ENCODE results near the gene STKLD1.

STKLD1 gene

DNA sequence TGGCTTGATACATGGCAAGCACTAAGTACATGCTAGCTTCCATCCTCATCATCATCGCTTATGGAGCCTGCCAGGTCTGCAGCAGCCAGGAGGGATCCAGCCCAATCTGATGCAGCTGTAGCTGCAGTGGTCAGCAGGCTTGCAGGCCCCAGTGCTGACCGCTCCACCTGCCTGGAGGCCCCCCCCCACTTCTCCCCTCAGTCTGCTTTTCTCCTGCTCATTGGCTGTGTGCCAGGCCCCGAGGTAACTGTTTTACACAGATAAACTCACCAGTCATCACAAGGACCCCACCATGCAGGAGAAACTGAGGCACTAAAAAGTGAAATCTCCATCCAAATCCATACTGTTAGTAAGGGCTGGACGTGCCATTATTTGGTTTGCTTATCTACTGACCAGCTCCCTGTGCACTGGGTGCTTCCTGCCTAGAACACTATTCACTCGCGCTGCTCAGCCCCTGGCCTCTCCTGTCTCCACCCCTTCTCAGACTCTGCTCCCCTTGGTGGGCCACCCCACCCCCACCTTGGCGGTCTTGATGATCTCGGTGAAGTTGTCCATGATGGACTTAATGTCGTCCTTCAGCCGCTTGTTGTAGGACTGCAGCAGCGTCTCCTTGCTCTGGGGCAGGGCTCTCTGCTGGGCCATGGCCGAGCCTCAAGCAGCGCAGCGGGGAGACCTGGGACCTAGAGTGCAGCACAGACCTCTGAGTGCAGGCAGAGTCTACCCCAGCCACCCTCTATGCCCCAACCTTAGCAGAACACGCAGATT, 30.0 kb upstream of the STKLD1 start:
- DNase-seq = no peak

DNA sequence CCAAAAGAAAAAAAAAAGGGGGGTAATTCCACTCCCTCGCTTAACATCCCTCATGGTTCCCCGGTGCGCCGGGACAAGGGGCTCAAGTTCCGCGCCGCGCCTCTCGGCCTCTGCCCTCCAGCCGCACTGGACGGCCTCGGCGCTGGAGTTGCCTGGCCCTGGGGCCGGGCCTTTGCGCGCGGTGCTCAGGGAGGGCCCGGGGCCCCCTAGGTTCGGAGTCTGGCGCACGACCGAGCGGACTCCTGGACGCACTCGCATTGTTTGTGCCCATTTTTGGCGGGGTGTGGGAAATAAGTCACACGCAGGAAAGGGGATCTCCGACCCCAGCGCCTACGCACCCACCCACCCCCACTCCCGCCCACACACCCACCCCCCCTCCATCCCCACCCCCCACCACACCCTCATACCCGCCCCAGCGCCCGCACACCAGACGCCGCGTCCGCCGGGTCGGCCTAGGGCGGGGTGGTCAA, 28.6 kb upstream of the STKLD1 start:
- DNase-seq = peak; percentile 68

DNA sequence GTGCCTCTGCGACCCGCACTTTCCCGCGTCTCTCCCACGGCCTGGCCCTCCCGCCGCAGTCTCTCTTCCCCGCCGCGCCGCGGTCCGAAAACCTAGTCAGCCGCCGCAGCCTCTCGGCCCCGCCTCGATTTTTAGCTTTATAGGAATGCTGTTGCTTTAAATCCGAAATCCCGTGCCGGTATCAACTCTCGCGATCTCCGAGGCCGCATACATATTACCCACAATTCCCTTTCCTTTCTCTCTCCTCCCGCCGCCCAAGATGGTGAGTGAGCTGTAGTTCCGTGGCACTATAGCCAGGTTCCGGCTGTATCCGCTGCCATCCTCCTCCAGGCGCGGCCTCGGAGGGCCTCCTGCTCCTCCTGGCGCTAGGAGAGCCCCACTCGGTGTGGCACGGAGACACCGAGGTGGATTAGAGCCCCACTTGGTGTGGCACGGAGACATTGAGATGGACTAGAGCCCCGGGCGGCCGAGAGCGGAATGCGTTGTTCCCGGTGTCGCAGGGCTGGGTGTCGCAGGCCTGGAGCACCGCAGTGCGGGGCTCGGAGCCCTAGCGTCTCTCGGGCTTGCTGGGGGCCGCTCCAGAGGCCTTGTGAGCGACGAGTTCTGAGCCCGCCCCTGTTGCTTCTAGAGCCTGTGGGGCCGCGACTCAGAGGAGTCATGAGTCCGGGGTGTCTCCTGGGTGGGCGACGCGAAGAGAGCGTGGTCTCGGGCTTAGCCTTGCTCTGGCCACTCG, 28.0 kb upstream of the STKLD1 start, which contains the start of the genes MED22 and RPL7A:
MED22 (minus strand) TSS at position 147 of the 733 bp plus-strand sequence. CDS start 1,469 bp downstream, outside the sequence.
RPL7A (plus strand) TSS at position 234 of the 733 bp plus-strand sequence; CDS start at position 260, 26 bp downstream.
- DNase-seq = peak; percentile 95

DNA sequence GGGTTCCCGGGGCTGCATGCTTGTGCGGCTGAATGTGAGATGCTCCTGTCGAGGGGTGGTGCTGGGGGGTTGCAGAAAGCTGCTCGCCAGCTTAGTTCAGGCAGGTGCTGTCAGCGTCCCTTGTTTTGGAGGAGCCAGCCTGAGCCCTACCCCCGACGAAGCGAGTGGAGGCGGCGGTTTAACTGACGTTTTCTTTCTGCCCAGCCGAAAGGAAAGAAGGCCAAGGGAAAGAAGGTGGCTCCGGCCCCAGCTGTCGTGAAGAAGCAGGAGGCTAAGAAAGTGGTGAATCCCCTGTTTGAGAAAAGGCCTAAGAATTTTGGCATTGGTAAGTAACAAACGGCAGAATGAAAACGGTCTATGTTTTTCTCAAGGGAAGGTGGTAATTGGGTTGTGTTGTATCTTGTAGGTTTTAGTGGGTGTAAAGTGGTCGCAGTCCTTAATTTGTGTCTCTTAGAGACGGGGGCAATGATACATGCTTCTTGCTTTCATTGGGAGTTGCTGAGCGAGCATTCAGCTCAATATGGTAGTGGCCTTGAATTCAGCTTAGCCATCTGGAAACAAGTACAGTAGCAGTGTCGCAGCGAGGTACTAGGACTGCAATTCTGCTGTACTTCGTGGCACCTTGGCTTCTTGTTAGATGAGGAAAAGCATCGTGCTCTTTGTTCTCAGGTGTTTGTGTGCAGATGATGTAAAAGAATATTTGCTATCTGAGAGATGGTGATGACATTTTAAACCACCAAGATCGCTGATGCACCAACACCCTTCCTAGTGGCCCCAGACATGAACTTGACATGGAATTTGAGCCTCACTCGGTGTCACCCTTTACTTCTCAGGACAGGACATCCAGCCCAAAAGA, 27.2 kb upstream of the STKLD1 start:
- no peak for DNase-seq

DNA sequence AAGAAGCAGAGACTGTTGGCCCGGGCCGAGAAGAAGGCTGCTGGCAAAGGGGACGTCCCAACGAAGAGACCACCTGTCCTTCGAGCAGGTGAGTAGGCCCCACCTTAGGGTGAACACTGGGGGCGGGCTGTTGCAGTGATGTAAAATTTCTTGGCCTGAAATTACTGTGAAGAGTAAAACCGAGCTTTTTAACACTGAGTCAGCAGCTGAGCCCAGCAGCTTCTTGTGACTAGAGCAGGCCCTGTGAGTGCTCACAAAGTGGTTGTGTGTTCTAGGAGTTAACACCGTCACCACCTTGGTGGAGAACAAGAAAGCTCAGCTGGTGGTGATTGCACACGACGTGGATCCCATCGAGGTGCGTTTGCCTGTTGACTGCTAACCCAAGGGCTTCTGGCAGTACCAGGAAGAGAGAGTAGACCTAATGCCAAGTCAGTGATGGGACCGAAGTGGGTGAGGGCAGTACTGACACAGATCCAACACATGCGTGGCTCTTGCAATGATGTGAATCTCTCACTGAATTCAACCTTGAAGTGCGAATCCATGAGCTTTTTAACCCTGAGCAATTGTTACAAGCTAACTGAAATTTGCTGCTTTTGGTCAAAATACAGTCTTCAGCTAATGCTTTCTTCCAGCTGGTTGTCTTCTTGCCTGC, 26.1 kb upstream of the STKLD1 start:
- DNase-seq = no peak

DNA sequence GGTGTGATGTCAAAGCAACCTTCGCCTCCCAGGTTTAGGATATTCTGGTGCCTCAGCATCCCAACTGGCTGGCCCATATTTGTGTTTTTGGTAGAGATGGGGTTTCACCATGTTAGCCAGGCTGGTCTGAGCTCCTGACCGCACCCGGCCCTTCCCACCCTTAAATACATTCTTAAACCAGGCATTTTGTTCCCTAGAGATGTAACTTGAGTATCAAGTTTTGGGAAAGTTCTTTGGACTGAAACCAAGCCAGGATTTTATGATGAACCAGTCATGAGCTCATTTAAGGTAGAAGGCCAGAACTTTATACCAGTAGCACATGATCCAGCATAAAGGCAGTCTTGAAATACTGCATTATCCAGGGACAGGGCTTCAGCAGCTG, 24.6 kb upstream of the STKLD1 start:
- no peak for DNase-seq

DNA sequence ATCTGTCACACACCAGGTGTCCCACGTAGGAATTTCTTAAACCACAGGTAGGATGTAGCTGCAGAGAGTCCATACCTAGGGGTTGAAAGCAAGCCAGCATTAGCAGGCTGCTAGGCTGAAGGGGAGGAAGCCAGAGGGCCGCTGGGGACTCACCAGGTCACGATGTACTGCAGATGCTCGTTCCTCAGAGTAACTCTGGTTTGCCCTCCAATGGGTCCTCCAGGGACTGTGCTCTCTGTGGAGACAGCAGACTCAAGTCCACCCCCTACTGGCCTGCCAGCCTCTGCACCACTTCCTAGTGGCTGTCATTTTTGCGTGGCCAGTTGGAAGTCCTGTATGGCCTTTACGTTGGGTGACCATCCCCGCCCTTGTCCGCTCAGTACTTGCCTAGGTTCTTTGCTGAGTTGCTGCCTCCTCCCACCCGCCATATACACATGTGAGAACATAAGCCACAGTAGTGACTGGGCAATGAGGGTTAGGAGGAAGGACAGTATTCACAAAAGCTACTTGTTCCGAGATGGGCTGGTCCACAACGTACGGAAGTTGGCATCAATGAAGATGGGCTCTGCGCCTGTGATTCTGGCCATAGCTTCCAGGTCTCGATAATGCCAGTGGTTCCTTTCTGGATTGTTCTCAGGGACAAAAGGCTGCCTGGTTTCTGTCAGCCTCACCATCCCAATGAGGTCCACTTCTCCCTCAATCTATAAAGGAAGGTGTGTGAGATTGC, 24.1 kb upstream of the STKLD1 start:
- peak; percentile 41 for DNase-seq

DNA sequence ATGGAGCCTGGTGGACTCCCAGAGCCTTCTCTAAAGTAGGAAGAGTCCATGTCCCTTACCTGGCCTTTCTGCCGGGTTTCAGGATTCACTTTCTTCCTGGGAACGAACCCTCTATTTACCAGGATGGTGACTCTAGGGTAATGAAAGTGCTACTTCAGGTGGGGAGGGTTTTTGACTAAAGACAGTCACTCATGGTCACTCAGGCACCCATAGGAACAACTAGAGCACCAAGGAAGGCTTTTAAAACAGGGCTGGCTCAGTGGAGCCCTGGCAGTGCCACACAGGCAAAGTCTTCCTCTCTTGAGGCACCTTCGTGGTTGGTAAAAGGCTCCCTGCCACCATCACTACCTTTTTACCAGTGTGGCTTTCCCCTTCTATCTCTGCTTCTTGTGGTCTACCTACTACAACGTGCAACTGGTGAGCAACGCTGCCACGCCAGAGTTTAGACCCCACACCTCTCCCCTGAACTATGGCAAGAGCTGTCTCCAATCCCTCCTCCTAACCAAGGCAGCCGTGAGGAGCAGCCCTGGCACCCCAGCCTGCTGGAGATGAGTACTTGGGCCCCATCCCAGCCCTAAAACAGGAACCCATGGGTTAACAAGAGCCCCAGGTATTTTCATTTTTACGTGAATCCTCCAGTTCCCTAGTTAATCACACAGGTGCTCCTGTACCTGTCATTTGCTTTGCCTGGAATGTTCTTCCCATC, 23.4 kb upstream of the STKLD1 start:
- no peak for DNase-seq

DNA sequence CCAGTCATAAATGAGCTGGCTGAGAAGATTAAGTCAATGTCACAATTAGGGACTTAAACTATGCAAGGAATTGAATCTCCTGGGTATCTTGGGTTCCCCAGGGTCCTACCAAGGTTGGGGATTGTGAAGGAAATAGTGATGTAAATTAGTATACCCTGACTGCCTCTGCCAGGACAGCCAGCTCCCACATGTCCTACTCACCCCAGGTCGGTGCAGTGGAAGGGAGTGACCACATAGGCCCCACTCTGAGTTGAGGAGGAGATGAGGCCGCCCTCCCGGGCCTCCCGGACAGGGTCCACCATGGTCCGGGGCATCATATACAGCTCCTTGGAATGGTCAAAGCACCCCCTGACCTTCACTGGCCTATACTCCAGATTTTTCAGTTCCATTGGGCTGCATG, 22.6 kb upstream of the STKLD1 start:
- no peak for DNase-seq

DNA sequence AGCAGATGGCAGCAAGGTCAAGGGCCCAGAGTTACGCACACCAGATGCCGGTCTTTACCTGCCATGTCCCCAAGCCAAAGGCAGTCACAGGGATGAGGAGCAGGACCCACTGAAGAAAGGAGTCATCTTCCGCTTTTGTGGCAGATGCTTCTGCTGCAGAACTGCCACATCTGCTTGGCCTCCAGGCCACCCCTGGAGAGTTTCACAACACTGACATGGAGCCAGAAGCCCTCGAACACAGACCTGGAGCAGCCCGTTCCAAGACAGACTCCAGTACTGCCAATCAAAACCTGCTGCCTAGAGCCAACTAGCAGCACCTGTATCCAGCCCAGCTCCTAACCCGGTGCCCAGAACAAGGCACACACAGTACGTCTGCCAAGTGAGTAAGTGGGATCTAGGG, 21.4 kb upstream of the STKLD1 start:
- DNase-seq = no peak

DNA sequence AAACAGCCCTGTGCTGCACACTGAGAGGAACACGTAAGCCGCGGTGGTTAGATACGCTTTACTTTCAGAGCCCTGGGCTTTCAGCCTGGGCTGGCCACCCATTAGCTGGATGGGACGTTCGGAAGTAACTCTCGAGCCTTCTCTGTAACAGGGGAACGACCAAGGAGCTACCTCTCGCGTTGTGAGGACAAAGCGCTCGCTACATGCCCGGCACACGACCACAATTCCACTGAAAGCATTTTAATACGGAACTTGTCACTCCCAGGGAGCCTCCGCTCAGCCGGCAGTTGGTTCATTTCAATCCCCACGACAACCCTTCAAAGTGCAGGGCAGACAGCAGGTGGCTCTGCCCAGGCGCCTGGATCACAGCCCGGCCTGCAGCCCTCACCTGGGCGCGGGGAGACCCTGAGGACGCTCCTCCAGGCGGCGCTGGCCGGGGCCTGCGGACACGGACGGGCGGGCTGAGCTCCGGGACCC, 20.2 kb upstream of the STKLD1 start:
- no peak for DNase-seq

DNA sequence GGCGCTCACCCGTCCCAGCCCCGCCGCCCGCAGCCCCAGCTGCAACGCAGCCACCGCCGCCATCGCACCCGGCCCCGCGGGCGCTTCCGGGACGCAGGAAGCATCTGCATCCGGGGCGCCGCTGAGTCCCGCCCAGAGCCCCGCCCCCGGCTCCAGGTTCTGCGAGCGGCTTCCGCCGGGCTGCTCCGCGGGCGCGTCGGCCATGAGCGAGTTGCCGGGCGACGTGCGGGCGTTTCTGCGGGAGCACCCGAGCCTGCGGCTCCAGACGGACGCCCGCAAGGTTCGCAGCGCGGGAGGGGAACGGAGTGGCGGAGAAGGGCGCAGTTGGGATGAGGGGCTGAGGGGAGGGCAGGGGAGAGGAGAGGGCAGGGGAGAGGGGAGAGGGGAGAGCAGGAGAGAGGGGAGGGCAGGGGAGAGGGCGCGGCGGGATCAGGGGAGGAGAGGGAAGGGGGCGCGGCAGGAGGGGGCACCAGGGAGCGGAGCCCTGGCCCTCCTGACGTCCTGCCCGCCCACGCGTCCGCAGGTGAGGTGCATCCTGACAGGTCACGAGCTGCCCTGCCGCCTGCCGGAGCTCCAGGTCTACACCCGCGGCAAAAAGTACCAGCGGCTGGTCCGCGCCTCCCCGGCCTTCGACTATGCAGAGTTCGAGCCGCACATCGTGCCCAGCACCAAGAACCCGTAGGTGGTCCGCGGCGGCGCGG, 19.6 kb upstream of the STKLD1 start, which contains the start of the genes SURF1 and SURF2:
SURF1 (minus strand) TSS at position 97 of the 701 bp plus-strand sequence; CDS start at position 63, 34 bp downstream.
SURF2 (plus strand) TSS at position 160 of the 701 bp plus-strand sequence; CDS start at position 203, 43 bp downstream.
- peak; percentile 91 for DNase-seq

DNA sequence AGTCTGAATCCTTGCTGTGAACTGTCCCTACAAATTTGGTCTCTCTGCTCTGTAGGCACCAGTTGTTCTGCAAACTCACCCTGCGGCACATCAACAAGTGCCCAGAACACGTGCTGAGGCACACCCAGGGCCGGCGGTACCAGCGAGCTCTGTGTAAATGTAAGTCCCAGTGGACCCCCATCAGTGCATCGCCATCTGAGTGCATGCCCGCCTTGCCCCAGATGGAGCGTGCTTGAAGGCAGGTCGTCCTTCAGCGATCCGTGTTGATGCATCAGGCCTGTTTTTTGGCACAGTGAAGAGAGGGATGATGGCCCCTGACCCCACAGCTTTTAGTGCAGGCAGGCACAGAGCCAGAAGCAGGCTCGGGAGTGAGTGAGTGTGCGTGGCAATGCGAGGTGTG, 18.5 kb upstream of the STKLD1 start:
- DNase-seq = no peak

DNA sequence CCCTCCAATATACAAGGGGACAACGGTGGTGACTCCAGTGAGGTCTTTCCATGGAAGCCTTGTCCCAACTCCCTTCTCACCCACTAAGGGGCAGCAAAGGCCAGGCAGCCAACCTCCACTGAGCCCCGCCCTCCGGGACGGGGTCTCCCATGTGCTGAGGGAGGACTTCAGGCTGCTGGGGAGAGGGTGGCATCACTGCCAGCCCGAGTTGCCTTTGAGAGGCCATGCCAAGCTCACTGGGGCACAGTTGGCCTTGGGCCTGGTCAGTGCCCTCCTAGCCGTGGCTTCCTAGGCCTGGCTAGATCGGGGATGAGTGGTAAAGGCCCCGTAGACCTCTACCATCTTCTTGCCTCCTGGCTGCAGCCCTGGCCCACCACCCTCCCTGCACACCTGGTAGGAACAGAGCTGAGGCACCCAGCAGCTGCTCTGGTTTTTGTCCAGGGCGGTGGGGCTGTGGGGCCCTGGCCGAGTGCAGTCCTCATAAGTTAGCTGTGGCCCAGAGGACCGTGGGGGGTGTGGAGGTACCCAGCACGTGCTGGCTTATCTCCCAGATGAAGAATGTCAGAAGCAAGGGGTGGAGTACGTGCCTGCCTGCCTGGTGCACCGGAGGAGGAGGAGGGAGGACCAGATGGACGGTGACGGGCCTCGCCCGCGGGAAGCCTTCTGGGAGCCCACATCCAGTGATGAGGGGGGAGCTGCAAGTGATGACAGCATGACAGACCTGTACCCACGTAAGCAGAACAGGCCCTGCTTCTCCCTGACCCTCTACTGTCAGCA, 16.6 kb upstream of the STKLD1 start:
- no peak for DNase-seq

DNA sequence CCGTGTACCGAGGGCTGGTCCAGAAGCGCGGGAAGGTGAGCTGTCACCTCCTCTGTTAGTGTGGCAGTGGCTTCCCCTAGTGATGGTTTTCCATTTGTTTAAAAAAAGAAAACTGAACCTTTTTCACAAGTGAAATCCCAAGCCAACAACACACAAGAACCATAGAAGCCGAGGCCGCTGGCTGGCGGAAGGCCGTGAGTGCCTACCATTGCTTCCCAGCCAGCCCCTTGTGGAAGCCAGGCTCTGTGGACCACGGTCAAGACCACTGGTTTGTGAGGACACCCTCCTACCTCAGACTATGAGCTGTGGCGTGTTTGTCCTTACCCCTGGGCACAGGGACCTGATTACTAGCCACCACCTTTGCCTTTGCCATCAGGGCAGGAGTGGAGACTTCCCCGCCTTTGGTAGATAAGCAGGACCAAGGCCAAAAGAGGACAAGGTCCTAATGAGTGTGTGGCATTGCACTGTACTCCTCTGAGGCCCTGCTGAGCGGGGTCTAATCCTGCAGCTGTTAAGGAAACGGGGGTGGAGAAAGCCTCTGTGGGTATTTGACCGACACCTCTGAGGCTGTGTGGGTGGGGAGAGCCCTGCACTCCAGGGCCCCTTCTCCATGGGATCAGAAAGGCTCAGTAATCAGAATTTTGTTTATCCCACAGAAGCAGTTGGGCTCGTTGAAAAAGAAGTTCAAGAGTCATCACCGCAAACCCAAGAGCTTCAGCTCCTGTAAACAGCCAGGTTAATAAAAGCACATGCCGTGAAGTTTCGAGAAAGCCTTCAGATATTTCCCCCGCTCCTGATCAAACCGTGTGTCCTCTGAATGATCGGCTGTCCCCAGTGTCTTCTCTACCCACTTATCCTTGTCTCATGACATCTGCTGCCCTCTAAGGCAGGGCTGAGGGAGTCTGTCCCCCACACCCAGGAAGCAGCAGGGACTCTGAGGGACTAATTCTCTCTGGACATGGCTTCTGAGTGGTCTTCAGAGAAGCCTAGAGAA, 15.5 kb upstream of the STKLD1 start:
- no peak for DNase-seq

DNA sequence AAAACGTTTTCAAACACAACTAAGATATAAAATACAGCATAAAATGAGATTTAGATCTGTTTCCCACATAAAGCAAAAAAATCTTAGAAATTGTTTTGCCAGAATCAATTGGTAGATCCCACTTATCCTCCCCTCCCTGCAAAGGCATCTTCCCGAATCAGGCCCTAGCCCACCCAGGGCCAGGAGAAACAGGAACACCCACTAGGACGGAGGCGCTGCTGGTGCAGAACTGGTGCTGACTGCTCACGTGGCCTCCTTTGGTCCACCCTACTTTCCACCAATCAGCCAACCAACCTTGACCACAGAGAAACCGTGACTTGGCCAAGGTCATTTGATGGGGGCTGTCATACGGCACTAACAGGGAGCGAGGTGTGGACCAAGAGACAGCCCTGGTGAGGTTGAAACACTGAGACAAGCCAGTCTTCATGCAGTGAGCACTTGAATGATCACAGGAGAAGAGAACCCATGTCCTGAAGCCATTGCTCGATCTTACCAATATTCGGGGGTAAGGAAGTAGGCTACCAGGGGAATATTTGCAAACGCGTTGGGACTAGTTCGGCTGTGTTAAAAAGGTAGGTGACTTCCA, 14.6 kb upstream of the STKLD1 start:
- no peak for DNase-seq

DNA sequence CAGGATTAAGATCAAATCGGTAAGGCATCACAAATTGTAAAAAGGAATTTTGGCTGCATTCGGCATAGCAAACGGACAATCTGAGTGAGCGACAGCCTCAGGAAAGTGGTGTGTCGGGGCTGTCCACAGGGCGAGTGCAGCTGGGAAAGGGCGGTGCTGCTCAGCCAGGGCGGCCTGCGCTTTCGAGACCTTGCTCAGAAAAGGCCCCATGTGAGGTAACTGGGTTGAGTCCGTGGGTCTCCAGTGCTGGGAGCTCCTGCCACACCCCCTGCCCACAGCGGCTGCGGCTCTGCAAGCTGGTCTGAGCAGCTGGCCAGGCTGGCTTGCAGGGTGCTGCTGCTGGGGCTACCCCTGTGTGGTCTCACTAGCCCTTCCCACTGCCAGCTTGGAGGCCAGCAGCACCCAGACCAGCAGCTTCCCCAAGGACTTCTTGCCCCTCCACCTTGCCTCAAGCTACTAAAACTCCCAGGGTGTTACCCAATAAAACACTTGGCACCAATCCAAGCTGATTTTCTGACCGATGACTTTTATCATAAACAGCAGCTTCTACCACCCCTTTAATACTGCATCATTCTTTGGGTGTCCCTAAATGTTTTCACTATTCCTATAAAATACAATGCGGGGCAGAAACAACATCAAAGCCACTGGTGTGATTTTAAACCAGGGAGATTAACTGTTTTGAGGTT, 13.7 kb upstream of the STKLD1 start:
- no peak for DNase-seq
